DMS 273 treated with DMSO at 0.1 percent for 48 hours (cell line): ENCODE results near the gene IQCE.
"Not testable (repeated sequence)": the region's sequence is repeated elsewhere in the genome, so short reads cannot be mapped to it uniquely, and the experiment has no call there.

ENCODE experiments used
- DNase-seq: peaks from one replicate; lab custom pipeline; 2025; lab: John Stamatoyannopoulos, UW

Gene IQCE

DNA sequence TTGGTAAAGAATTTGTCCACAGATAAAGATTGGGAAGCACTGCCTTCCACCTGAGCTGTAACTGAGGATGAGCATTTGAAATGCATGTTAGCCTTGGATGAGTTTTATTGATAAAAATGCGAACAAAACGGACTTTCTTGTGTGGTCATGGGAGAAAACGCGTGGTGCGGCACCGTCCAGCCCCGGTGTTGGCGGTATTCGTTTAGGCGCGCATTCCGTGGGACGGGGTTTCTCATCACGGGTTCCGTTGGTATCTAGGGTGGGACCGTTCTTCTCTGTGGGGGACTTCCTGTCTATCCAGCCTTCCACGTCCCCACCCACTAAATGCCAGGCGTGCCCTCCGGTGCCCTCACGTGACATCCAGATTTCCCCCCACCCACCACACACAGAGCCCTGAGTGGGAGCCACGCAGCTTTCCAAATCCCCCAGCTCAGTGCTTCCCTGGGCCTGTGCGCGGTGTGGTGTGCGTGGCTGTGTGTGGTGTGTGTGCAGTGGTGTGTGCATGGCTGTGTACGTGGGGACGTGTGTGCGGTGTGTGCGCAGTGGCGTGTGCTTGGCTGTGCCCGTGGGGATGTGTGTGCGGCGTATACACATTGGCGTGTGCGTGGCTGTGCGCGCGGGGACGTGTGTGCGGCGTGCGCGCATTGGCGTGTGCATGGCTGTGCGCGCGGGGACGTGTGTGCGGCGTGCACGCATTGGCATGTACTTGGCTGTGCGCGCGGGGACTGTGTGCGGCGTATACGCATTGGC is 18.1 kb downstream of the IQCE start:
- no peak for DNase-seq

DNA sequence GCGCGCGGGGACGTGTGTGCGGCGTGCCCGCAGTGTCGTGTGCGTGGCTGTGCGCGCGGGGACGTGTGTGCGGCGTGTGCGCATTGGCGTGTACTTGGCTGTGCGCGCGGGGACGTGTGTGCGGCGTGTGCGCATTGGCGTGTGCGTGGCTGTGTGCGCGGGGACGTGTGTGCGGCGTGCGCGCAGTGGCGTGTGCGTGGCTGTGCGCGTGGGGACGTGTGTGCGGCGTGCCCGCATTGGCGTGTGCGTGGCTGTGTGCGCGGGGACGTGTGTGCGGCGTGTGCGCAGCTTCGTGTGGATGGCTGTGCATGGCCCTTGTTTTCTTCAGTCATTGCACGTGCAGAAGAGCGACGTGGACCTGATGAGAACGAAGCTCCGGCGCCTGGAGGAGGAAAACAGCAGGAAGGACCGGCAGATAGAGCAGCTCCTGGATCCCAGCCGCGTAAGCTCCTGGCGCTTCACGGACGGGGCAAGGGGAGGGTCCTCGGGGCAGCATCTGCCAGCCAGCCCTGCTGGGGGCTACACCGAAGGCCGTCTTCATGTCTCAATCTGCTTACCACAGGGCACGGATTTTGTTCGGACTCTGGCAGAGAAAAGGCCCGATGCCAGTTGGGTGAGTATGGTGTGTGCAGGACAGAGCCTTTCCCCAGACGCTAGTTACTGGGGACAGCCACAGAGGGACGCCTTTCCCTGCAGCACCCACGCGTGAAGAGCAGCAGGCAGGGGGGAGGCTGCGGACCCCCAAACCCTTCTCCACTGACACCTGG is 19.3 kb downstream of the IQCE start:
- no peak for DNase-seq

DNA sequence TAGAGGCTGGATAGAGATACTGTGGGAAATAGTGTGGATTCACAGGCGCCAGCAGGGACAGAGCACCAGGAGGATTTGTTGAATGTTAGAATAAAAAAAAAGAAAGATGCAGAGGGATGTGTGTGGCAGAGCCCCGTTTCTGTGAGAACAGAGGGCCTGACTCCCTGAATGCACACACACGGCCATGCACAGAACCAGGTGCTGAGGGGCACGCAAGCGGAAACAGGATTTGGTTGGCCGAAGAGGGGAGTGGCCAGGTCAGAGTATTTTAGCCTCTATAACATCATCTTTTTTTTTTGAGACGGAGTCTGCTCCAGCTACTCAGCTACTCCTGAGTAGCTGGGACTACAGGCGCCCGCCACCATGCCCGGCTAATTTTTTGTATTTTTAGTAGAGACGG is 21.9 kb downstream of the IQCE start:
- DNase-seq: no peak

DNA sequence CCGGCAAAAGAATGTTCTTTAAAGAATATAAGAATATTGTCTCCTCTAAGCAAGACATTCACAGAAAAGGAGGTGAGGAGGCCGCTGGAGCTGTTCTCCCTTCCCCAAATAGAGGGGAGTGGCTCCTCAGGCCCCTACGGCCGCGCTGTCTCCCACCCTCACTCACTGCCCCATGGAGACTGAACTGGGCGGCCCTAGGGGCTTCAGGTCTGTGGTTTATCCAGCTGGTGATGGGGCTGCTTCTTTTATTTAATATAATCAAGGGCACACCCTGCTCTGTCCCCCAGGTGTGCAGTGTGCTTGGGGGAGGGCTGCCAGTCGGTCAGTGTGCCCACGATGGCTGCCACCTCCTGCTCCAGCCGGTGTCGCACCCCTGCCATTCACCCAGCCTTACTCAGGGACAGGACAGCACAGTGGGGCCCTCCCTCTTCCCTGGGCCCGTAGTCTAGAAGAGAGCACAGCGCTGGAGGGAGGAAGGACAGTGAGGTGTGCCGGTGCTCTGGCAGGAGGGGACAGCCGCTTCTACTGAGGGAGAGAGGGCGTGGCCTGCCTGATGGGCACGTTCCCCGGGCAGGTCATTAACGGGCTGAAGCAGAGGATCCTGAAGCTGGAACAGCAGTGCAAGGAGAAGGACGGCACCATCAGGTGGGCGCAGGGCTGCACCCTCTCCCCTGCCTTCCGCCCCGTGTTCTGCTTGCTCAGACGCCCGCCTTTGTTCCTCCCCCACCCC is 23.4 kb downstream of the IQCE start:
- DNase-seq: no peak

DNA sequence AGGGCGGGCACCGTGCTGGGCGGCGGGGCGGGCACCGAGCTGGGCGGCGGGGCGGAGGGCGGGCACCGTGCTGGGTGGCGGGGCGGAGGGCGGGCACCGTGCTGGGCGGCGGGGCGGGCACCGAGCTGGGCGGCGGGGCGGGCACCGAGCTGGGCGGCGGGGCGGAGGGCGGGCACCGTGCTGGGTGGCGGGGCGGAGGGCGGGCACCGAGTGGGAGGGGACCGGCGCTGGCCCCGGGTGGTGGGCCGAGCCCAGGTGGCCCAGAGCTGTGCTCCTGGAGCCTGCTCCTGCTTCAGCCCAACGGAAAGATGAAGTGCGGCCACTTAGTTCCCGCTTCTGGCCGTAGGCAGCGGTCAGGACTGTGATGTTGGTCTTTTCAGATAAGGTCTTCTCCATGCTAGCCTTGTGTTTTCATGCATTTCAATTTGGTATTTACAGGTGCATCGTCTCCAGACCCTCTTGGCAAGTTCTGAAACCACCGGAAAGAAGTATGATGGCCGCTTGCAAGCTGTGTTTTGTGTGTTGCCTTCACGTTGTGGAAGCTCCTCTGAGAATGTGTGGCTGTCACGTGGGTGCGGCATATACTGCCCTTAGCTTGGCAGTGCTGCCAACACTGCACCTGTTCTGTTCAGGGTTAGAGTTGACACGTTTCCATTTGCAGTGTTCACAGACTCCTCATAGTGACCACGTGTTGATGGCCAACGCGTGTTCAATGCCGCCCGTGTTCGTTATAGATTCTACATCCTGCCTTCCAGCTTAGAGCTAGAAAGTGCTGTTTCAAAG is 25.2 kb downstream of the IQCE start:
- DNase-seq: no peak

DNA sequence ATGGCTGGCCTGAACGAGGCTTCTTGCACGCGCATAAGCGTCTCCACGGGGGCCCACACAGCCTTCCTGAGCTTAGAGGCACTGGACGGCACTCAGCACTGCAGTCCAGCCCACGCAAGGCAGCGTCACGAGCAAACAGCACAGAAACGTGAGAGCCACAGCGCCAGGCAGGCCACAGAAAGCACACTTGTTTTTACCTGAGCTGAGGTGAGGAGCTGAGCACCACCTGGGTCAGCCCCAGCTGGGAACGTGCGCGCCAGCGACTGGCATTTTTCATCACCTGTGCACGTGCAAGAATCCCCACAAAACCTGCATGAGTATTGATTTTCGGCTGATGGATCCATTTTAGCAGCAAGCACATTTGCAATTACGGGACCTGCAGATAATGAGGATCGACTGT is 26.7 kb downstream of the IQCE start:
- DNase-seq: no peak

DNA sequence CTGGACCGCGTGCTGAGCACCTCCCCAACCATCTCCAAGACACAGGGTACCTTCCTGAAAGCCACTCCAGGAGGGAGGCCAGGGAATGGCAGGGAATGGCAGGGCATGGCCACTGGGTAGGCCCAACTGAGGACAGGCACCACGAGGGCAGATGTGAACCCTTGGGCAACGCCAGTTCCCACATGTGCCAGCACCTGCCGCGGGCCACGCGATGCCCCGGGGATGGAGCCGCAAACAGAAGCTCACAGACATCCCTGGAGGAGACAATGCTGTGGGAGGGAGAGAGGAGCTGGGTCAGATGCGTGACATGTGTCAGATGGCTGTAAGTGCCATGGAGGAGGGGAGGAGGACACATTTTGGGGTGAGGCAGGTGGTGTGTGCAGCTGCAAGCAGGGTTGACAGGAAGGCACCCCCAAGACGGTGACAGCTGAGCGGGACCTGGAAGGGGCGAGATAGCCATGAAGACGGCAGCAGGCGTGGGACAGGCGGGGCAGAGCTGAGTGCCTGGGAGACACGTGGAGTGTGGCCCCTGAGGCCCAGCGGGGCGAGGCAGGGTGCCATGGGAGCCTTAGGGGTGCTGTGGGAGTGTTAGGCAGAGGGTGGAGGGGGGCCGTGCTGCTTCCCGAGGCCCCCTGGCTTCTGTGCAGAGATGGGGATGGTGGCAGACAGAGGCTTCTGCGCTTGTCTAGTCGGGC is 27.7 kb downstream of the IQCE start:
- no peak for DNase-seq

DNA sequence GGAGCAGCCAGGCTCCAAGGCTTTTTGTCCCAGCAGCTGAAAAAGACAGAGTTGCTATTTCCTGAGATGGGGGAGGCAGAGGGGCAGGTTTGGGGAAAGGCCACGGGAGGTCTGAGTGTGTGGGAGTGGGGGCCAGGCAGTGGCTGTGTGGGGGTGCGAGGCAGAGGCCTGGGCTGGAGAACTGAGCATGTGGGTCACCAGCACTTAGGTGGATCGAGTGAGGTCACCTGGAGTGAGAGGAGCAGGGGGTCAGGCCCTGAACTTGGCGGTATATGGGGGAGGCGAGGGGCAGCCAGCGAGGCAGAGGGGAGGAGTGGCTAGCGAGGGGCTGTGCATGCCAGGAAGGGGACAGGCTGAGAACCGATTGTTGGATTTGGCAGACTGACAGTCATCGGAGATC is 28.4 kb downstream of the IQCE start:
- no peak for DNase-seq

DNA sequence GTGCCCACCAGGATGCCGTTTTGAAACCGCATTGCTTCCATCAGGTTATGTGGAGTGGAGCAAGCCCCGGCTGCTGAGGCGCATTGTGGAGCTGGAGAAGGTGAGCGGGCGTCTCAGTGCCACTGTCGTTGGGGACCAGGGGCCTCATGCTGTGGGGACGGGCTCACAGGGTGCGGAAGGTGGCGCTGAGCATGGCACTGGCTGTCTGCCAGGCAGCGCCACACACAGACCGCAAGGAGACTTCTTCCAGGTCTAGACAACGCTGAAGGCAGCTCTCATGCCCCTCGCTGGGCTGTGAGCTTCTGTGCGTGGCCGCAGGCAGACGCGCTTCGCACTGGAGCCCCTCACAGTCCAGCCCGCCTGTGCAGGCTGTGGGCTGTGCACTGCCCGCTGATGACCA is 29.0 kb downstream of the IQCE start:
- no peak for DNase-seq

DNA sequence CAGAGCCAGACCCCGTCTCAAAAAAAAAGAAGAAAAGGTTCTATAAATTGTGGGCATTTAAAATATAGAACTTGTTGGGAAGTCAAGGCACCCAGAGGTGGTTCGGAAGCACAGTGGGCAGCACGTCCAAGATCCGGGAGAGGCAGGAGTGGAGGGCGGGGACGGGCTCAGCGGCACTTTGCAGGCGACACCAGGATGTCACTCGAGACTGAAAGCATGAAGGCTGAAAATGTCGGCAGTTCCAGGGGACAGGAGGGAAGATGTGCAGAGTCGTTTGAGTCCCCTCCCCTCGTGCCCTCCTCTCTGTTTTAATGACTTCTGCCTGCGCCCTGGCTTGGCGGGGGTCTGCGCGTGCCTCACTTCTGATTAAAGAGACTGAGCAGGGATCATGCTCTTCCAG is 30.6 kb downstream of the IQCE start:
- DNase-seq: no peak

DNA sequence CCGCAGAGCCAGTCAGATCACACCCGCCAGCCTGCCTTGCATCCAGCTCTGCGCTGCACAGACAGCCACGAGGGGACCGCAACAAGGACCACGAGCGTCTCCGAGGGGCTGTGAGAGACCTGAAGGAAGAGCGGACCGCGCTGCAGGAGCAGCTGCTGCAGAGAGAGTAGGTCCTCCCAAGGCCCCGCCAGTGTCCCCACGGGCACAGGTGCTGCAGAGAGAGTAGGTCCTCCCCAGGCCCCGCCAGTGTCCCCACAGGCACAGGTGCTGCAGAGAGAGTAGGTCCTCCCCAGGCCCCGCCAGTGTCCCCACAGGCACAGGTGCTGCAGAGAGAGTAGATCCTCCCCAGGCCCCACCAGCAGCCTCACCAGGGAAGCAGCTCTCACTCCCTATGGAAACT is 31.2 kb downstream of the IQCE start:
- DNase-seq: not testable (repeated sequence)

DNA sequence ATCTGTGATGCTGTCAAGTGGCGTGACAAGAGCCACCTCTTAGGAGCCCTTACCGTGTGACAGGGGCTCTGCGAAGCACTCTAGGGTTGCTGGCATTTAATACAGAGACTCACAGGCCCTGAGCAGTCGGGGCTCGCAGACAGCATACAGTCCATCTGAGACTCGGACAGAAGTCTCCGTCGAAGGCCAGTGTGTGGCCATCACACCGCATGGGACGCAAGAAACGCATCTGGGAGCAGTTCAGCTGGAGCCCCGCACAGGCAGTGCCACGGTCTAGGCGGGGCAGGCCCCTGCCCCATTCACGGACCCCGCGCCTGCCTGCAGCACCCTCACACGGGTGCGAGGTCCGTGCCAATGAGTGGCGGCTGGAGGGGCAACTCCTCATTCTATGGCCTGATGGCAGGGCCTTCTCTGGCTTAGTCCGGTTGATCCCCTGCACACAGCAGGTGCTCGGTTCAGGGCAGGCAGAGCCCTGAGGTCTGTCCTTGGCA is 33.6 kb downstream of the IQCE start:
- DNase-seq: no peak

DNA sequence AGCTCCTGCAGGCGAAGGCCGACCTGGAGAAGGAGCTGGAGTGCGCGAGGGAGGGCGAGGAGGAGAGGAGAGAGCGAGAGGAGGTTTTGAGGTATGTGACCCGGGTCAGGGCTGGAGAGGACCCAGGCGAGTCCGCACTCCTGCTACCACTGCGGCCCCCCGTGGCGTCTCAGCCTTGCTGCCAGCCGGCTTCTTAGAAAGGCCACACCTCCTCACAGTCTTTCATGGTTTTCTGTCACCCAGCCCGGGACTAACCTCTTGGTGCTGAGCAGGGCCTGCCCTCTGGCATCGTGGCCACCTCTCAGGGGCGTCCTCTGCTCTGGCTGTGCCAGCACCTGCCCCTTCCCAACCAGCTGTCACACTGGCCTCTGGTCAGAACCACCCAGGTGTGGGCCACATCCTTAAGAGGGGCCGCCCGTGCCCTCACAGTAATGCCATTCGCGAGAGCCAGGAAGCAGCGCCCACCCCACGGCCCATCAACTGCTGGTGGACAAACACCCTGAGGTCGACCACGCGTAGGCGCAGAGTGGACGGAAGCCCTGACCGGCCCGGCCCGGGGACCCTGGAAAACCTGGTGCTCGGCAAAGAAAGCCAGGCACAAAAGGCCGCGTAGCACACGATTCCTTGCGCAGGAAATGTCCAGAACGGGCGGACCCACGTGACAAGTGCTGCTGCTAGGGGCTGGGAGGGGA is 34.4 kb downstream of the IQCE start:
- no peak for DNase-seq

DNA sequence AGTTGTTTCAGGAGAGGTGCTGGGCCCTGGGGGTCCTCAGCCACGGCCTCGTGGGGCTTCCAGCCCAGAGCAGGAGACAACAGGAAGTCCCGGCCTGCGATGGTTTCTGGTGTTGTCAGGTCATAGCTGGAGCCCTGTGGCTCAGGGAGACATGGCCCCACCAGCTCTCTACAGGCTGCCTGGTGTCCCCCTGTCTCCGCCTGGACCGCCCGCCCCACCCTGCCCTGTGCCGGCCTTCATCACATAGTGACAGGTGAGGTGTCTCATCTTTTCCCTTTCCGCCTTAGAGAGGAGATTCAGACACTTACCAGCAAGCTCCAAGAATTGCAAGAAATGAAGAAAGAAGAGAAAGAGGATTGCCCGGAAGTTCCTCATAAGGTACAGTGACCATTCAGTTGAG is 35.8 kb downstream of the IQCE start:
- no peak for DNase-seq

DNA sequence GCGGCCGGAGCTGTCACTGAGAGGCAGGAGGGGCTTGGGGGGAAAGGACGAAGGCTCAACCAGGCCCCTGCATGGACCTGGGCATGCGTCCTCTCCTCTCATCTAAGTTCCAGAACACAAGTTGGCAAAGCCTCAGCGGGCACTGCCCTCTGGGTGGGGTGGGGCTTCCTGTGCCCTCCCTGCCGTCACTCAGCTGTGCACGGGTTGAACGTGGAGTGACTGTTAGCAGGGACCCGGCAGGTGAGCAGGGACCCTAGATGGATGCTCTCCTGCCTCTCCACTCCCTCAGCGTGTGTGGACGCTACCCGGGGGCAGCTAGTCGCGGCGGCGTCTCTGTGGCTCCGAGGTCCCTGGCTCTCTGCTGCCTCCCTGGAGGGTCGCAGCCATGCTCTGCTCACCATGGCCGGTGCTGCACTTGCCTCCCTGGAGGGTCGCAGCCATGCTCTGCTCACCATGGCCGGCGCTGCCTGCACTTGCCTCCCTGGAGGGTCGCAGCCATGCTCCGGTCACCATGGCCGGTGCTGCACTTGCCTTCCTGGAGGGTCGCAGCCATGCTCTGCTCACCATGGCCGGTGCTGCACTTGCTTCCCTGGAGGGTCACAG is 36.6 kb downstream of the IQCE start:
- no peak for DNase-seq

DNA sequence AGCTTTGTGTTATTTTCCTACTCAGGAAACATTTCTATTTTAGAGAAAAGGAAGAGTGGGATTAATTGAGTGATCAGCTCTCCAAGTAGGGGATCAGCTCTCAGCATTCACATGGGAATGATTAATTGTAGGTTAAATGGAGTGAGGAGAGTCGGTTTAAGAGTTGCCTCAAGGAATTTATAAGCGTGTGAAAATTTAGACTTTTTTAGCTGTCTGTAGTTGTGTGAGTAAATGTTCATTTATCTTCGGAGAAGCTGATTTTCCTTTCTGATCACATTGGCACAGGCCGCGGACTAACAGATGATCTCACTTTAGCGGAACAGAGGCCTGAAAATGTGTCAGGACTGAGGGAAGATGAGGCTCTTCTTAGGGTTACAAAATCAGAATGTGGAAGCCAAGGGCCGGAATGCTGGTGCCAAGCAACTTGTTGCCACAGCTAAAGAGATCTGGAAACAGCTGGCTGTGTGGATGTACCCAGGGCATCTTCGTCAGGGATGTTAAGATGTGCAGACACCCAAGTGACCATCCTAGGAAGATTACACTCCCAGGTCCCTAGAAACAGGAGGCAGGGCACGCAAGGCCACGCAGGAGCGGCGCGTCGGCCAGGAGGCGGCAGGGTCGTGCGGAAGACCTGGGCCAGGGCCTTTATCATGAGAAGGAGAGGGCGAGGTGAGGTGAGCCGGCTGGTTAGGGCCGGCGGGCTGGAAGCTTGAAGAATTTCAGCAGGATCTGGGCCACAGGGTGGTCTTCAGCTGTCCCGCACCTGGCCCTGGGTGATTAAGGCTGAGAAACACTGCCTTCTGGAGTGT is 37.9 kb downstream of the IQCE start:
- no peak for DNase-seq

DNA sequence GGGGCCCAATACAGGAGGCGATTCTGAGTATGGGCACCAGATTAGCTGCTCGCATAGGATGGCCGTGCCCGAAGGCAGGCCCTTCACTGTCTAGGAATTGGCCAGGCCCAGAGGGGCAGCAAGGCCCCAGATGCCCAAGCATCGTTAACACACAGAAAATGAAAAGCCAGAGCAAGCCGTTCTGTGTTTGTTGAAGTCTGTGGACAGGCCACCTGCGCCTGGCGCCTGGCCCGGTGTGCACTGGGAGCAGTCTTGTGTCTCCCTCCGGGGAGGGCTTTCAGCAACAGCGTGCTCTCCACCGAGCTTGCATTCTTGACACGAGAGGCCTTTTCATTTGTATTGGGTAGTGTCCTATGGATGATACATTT is 38.5 kb downstream of the IQCE start:
- no peak for DNase-seq

DNA sequence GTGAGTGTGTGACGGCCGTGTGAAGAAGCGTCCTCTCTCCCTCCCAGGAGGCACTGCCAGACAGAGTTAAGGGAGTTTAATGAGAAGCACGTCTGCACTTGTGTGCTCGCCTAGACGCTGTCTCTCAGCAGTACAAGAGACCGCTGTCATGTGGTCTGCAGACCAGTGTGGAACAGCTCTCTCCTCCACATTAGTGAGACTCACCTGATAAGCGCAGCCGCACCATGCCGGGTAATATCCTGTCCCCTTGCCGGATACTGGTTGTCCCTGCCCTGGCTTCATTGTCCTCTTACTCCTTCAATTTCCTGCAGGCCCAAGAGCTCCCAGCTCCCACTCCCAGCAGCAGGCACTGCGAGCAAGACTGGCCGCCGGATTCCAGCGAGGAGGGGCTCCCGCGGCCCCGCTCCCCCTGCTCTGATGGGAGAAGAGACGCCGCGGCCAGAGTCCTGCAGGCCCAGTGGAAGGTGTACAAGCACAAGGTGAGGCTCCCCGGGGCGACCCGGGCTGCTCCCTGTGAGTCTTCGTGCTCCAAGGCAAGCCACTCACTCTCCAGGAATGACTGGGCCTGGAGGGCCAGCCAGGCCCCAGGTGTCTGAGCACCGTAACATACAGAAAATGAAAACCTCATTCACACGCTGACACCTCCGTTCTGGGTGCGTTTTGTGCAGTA is 39.5 kb downstream of the IQCE start:
- DNase-seq: no peak

DNA sequence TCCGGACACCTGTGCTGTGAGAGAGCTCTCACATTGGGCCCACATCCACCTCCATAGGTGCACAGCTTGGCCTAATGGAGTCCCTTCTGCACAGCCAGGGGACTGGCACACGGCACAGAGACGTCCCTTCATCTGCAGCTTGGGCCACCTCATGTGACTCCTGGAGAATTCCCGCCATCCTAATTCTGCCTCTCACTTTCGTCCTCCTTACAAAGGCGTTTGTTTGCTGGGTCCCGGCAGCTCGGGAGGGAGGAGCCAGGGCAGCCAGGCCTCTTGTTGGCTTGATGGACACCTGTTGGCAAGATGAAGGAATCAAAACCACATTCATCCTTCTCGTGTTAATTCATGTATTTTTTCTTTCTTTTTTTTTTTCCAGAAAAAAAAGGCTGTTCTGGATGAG is 42.3 kb downstream of the IQCE start:
- no peak for DNase-seq
